22Rv1 (cell line): ENCODE results near the gene PRDM2.

Experiments used
- H3K27ac ChIP-seq: fragments of 450-650 bp; 2 replicates; pipeline ENCODE4 v1.5.1; 2017
- ZFX ChIP-seq: fragments of 450-650 bp; IDR thresholded peaks from 2 replicates; pipeline ENCODE4 v1.6.1; 2017; ENCODE audit warnings: antibody characterized with exemption, borderline replicate concordance
- TF ChIP-seq, protein P1 (sequence below): fragments of 450-650 bp; IDR thresholded peaks from 2 replicates; pipeline ENCODE4 v1.5.1; 2017; ENCODE audit warnings: mild to moderate bottlenecking

PRDM2 gene

DNA sequence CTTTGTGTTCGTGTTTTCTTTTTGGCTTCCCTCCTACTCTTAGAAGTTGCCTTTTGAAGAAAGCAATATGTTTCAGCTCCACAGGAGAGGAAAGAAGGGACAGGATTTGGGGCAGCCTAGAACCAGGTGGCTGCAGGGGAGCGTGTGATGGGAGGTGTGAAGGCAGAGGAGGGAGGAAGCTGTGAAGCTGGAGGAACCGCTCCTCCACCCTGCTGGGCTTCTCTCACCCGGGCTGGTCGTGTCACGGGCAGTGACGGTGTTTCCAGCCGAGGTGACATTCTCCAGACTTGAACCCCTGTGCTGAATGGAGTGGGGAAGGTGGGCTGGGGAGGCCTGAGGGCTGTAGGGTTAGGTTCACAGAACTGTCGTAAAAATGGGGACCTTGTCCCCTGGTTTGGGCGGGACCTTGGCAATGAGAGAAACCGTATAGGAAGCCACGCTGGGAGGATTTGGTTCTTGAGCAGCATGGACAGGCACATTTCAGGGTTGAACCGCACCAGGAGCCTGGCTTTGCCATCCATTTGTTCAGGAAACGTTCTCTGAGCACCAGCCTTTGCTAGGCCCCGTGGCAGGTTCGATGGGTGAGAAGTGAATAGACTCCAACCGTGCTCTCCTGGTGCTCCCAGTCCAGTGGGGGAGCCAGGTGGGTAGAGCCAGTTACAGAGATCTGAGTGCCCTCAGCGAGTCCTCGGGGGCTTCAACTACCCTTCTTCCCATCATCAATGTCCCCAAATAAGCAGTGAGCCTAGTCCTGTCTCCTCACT, 103.0 kb downstream of the PRDM2 start:
- TF ChIP-seq ZFX: no peak
- TF ChIP-seq, protein P1, sequence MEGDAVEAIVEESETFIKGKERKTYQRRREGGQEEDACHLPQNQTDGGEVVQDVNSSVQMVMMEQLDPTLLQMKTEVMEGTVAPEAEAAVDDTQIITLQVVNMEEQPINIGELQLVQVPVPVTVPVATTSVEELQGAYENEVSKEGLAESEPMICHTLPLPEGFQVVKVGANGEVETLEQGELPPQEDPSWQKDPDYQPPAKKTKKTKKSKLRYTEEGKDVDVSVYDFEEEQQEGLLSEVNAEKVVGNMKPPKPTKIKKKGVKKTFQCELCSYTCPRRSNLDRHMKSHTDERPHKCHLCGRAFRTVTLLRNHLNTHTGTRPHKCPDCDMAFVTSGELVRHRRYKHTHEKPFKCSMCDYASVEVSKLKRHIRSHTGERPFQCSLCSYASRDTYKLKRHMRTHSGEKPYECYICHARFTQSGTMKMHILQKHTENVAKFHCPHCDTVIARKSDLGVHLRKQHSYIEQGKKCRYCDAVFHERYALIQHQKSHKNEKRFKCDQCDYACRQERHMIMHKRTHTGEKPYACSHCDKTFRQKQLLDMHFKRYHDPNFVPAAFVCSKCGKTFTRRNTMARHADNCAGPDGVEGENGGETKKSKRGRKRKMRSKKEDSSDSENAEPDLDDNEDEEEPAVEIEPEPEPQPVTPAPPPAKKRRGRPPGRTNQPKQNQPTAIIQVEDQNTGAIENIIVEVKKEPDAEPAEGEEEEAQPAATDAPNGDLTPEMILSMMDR: no peak
- H3K27ac ChIP-seq: no peak overlapping the region

DNA sequence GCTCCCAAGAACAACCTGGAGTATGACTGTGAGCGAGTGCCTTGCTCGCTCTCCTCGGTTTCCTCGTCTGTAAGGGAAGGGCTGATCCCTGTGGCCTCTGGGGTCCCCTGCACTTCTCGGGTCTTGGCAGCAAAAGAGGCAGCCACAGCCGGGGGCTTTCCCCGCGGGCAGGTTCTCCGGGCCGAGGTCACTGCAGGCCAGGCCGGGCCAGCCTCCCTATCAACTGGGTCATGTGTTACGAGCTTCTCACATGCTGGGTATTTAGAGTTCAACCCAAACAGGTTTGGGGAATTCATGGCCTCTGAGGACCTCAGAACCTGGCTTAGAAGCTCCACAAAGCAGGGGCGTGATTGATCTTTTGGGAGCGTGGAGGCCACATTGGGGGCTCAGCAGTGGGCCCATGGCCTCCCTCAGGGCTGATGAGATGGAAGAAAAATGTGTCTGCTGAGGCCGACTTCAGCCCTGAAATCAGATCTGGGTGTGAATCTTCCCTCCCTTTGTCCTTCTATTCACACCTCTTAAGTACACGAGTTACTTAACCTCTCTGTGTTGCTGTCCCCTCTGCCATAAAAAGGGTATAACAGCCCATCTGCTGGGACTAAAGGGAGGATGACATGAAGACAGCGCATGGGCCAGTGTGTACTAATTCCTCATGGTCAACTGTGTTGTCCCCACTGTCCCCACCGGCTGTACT, 103.7 kb downstream of the PRDM2 start:
- no peak overlapping the region for H3K27ac ChIP-seq
- TF ChIP-seq, protein P1: no peak
- TF ChIP-seq ZFX: no peak

DNA sequence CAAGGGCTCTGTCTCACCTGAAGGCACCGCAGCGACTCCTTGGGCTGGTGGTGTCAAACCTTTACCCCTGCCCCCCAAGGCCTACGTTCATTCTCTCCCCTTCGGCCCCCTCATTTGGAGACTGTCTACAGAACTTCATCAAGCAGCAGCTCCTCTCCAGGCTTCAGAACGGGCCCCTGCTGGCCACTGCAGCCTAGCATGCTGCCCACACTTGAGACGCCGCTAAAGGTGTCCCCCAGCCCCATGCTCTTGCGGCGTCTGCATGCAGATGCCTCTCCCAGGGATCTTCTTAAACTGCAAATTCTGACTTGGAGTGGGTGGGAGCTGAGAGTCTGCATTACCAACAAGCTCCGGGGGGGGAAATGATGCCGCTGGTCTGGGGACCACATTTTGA, 104.2 kb downstream of the PRDM2 start:
- TF ChIP-seq, protein P1: no peak
- no peak for TF ChIP-seq ZFX
- H3K27ac ChIP-seq: no peak overlapping the region

DNA sequence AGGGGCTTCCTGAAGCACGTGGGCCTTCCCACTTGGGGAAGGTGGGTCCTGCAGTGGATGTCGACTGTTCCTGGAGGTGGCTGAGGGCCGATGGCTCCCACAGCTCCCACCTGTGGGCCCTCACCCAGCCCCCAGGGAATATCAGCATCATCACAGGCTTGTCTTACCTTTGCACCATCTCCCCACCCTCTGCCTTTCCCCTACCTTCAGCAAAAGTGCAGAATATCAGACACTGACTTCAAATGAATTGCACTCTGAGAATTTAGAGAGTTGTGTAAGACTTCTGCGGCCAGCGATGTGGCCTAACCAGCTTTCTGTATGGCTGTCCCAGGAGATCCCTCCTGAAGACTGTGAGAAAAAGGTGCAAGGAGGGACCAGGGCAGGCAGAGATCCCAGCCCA, 105.4 kb downstream of the PRDM2 start:
- TF ChIP-seq ZFX: no peak
- TF ChIP-seq, protein P1: no peak
- no peak overlapping the region for H3K27ac ChIP-seq

DNA sequence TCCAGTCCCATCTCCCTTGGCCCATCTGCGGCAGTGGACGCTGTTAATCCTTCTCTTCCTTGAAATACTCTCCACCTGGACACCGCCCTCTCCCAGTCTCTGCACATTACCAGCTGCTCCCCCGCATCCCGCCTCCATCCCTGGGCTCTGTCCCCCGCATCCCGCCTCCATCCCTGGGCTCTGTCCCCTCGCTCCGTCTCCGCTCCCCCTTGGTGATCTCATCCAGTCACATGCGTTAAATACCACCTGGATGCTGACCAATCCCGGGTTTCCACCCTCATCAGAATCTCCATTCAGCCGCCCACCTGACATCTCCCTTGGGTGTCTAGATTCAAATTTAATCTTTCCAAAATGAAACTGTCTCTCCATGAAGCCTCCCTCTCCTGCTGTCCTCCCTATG, 106.1 kb downstream of the PRDM2 start:
- H3K27ac ChIP-seq: no peak overlapping the region
- TF ChIP-seq, protein P1: no peak
- TF ChIP-seq ZFX: no peak

DNA sequence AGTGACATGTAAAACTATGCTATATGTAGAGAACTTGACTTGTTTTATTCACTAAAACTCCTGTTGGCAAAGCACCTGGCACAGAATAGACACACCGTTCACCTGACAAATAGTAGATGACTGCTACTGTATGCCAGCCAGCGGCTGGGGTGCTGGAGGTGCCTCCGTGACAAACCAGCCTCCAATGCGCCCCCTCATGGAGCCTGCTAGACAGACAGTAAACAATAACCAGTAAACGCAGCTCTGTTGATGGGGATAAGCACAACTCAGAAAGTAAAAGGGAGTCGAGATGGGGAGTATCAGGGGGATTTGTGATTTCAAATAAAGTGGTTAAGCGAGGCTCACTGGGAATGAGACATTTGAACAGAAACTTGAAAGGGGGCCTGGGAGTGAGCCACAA, 107.2 kb downstream of the PRDM2 start:
- H3K27ac ChIP-seq: no peak overlapping the region
- TF ChIP-seq ZFX: no peak
- TF ChIP-seq, protein P1: peak; percentile 17; the same call in 1 of the 2 replicates

DNA sequence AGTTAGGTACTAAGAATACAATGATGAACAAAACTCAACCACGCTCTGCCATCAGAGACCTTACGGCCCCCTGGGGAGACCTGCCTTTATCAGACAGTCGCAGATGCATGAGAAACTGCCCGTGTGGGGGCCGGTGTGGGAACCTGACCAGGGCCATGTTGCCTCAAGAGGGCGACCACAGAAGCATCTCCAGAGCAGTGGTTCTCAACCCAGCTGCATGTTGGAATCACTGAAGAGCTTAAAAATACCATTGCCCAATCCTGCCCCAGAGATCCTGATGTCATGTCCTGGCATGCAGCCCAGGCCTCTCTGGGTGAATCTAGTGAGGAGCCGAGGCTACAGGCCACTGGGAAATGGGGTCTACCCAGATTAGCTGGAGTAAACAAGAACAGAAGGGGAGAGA, 108.7 kb downstream of the PRDM2 start:
- H3K27ac ChIP-seq: no peak overlapping the region
- no peak for TF ChIP-seq ZFX
- TF ChIP-seq, protein P1: no peak
